ACC112 (cell line): ENCODE results near the gene TBX10.
"Not testable (repeated sequence)": the region's sequence is repeated elsewhere in the genome, so short reads cannot be mapped to it uniquely, and the experiment has no call there.

Experiments used
- H2AFZ ChIP-seq: fragments of 200-600 bp; sonication (generic); one replicate; pipeline ENCODE4 v1.6.0; 2017; ENCODE audit warnings: antibody characterized with exemption, low read length; ENCODE audit not compliant: unreplicated experiment
- H3K27ac ChIP-seq: fragments of 200-600 bp; sonication (generic); 2 replicates; pipeline ENCODE4 v1.5.1; 2014; ENCODE audit warnings: low read depth, mild to moderate bottlenecking, antibody characterized with exemption, low read length, moderate library complexity
- H3K27me3 ChIP-seq: fragments of 200-600 bp; sonication (generic); 2 replicates; pipeline ENCODE4 v1.6.1; 2014; ENCODE audit warnings: mild to moderate bottlenecking, antibody characterized with exemption, low read length, moderate library complexity, mixed read lengths; ENCODE audit not compliant: insufficient read depth
- H3K36me3 ChIP-seq: fragments of 200-600 bp; sonication (generic); 2 replicates; pipeline ENCODE4 v1.6.1; 2016; ENCODE audit warnings: mild to moderate bottlenecking, antibody characterized with exemption, low read length, moderate library complexity, mixed read lengths; ENCODE audit not compliant: insufficient read depth
- H3K4me1 ChIP-seq: fragments of 200-600 bp; sonication (generic); one replicate; pipeline ENCODE4 v1.6.1; 2016; ENCODE audit warnings: low read length, mixed read lengths; ENCODE audit not compliant: insufficient read depth, unreplicated experiment, control insufficient read depth
- H3K4me3 ChIP-seq: fragments of 200-600 bp; sonication (generic); 2 replicates; pipeline ENCODE4 v1.5.1; 2014; ENCODE audit warnings: mild to moderate bottlenecking, low read depth, low read length
- H3K79me2 ChIP-seq: fragments of 200-600 bp; sonication (generic); one replicate; pipeline ENCODE4 v1.6.0; 2016; ENCODE audit warnings: low read length; ENCODE audit not compliant: control insufficient read depth, unreplicated experiment, insufficient read depth

Gene TBX10

DNA sequence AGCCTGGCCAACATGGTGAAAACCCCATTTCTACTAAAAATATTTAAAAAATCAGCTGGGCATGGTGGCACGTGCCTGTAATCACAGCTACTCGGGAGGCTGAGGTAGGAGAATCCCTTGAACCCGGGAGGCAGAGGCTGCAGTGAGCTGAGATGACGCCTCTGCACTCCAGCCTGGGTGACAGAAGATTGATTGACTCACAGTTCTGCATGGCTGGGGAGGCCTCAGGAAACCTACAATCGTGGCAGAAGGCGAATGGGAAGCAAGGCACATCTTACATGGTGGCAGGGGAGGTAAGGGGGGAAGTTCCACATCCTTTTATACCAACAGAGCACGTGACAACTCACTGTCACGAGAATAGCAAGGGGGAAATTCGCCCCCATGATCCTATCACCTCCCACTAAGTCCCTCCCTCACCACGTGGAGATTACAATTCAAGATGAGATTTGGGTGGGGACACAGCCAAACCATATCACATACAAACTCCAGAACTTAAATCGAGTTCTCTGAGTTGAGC, 50.6 kb downstream of the TBX10 start:
- H3K27me3 ChIP-seq, H3K27ac ChIP-seq, H2AFZ ChIP-seq, H3K4me3 ChIP-seq: not testable (repeated sequence)
- Histone ChIP-seq H3K79me2 (peaks cover 18% of the 10 kb centered on the region), H3K4me1 (peaks cover 14% of the 10 kb centered on the region), H3K36me3 (peaks cover 13% of the 10 kb centered on the region; the same call in 1 of the 2 replicates)

DNA sequence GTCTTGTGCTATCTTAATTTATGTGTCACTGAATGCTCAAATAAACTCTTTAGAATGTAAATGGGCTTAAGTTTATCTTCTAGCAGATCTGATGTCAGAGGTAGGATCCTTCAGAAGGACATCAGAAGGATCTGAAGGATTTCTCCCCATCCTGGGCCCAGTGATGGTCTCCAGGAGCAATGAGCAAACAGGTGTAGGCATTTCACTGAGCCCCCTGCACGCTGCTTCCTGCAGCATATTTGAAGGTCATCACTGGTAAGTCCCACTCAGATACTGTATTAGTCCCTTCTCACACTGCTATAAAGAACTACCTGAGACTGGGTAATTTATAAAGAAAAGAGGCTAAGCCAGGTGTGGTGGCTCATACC, 51.4 kb downstream of the TBX10 start:
- Histone ChIP-seq H3K36me3 (peaks cover 13% of the 10 kb centered on the region; the same call in 1 of the 2 replicates), H3K27ac (no peak overlapping the region), H2AFZ (no peak overlapping the region), H3K4me1 (peaks cover 14% of the 10 kb centered on the region), H3K79me2 (peaks cover 21% of the 10 kb centered on the region), H3K27me3 (no peaks in the 10 kb centered on the region), H3K4me3 (no peak overlapping the region)

DNA sequence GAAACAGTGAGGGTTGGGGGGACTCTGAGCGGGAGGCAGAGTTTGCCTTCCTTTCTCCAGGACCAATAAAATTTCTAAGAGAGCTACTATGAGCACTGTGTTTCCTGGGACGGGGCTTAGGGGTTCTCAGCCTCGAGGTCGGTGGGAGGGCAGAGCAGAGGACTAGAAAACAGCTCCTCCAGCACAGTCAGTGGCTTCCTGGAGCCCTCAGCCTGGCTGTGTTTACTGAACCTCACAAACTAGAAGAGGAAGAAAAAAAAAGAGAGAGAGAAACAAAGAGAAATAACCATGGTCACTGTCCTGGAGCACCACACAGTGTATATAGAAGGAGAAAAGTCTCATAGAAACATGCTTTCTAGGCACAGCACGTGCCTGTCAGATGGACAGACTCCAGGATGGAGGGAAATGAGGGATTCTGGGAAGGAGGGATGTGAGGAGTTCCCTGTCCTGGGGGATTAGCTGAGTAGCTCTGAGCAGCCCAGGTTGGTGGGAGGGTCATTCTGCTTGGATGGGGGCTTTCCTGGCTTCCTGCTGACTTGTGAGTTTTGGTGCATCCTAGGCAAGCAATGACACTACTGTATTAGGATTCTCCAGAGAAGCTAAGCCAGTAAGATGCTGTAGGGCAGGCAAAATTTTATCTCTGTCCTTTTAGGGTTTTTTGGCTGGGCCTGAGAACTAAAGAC, 52.9 kb downstream of the TBX10 start:
- H3K27ac ChIP-seq, result no peak overlapping the region
- no peak overlapping the region for H2AFZ ChIP-seq
- H3K27me3 ChIP-seq, result no peaks in the 10 kb centered on the region
- peaks cover 22% of the 10 kb centered on the region for H3K4me1 ChIP-seq
- H3K36me3 ChIP-seq, result peaks cover 13% of the 10 kb centered on the region; the same call in 1 of the 2 replicates
- peaks cover 29% of the 10 kb centered on the region for H3K79me2 ChIP-seq
- no peak overlapping the region for H3K4me3 ChIP-seq

DNA sequence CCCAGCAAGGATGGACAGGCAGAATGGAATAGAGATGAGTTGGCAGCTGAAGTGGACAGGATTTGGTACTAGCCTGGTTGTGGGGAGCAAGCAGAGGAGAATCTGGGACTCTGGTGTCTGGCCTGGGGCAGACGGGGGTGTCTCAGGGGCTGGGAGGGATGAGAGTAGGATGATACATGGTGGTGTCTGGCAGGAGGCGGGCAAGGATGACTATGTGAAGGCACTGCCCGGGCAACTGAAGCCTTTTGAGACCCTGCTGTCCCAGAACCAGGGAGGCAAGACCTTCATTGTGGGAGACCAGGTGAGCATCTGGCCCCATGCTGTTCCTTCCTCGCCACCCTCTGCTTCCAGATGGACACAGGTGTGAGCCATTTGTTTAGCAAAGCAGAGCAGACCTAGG, 53.7 kb downstream of the TBX10 start:
- peaks cover 22% of the 10 kb centered on the region for H3K4me1 ChIP-seq
- H3K79me2 ChIP-seq, result peaks cover 29% of the 10 kb centered on the region
- no peaks in the 10 kb centered on the region for H3K27me3 ChIP-seq
- H2AFZ ChIP-seq, result no peak overlapping the region
- H3K27ac ChIP-seq, result no peak overlapping the region
- H3K36me3 ChIP-seq, result peaks cover 13% of the 10 kb centered on the region; the same call in 1 of the 2 replicates
- H3K4me3 ChIP-seq, result peak overlapping the region; percentile 89; the same call in 1 of the 2 replicates

DNA sequence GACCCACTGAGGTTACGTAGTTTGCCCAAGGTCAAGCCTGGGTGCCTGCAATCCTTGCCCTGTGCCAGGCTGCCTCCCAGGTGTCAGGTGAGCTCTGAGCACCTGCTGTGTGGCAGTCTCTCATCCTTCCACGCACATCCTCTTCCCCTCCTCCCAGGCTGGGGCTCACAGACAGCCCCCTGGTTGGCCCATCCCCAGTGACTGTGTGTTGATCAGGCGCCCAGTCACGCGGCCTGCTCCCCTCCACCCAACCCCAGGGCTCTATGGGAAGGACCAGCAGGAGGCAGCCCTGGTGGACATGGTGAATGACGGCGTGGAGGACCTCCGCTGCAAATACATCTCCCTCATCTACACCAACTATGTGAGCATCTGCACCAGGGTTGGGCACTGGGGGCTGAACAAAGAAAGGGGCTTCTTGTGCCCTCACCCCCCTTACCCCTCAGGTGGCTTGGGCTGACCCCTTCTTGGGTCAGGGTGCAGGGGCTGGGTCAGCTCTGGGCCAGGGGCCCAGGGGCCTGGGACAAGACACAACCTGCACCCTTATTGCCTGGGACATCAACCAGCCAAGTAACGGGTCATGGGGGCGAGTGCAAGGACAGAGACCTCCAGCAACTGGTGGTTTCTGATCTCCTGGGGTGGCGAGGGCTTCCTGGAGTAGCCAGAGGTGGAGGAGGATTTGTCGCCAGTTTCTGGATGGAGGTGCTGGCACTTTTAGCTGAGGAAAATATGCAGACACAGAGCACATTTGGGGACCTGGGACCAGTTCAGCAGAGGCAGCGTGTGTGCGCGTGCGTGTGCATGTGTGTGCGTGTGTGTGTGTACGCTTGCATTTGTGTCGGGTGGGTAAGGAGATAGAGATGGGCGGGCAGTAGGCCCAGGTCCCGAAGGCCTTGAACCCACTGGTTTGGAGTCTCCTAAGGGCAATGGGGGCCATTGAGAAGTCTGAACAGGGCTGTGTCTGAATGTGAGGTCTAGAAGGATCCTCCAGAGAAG, 54.4 kb downstream of the TBX10 start:
- Histone ChIP-seq H2AFZ (no peak overlapping the region), H3K27ac (no peak overlapping the region), H3K79me2 (peaks cover 29% of the 10 kb centered on the region), H3K4me1 (peaks cover 22% of the 10 kb centered on the region), H3K4me3 (peak overlapping the region; percentile 89), H3K36me3 (peaks cover 13% of the 10 kb centered on the region; the same call in 1 of the 2 replicates), H3K27me3 (no peaks in the 10 kb centered on the region)

DNA sequence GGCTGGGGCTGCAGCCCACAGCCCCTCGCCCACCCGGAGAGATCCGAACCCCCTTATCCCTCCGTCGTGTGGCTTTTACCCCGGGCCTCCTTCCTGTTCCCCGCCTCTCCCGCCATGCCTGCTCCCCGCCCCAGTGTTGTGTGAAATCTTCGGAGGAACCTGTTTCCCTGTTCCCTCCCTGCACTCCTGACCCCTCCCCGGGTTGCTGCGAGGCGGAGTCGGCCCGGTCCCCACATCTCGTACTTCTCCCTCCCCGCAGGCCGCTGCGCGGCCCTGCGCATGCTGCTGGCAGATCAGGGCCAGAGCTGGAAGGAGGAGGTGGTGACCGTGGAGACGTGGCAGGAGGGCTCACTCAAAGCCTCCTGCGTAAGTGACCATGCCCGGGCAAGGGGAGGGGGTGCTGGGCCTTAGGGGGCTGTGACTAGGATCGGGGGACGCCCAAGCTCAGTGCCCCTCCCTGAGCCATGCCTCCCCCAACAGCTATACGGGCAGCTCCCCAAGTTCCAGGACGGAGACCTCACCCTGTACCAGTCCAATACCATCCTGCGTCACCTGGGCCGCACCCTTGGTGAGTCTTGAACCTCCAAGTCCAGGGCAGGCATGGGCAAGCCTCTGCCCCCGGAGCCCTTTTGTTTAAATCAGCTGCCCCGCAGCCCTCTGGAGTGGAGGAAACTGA, 55.2 kb downstream of the TBX10 start:
- Histone ChIP-seq H3K4me3 (peak overlapping the region; percentile 89), H3K27ac (peak overlapping the region; percentile 62), H3K27me3 (no peaks in the 10 kb centered on the region), H3K36me3 (peaks cover 13% of the 10 kb centered on the region; the same call in 1 of the 2 replicates), H3K4me1 (peaks cover 27% of the 10 kb centered on the region), H2AFZ (peak overlapping the region; percentile 74), H3K79me2 (peaks cover 29% of the 10 kb centered on the region)

DNA sequence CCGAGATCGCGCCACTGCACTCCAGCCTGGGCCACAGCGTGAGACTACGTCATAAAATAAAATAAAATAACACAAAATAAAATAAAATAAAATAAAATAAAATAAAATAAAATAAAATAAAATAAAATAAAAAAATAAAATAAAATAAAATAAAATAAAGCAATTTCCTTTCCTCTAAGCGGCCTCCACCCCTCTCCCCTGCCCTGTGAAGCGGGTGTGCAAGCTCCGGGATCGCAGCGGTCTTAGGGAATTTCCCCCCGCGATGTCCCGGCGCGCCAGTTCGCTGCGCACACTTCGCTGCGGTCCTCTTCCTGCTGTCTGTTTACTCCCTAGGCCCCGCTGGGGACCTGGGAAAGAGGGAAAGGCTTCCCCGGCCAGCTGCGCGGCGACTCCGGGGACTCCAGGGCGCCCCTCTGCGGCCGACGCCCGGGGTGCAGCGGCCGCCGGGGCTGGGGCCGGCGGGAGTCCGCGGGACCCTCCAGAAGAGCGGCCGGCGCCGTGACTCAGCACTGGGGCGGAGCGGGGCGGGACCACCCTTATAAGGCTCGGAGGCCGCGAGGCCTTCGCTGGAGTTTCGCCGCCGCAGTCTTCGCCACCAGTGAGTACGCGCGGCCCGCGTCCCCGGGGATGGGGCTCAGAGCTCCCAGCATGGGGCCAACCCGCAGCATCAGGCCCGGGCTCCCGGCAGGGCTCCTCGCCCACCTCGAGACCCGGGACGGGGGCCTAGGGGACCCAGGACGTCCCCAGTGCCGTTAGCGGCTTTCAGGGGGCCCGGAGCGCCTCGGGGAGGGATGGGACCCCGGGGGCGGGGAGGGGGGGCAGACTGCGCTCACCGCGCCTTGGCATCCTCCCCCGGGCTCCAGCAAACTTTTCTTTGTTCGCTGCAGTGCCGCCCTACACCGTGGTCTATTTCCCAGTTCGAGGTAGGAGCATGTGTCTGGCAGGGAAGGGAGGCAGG, 56.0 kb downstream of the TBX10 start, which contains the start of gene GSTP1:
Gene GSTP1 (plus strand): TSS at position 566 of the 958 bp plus-strand sequence. CDS start 32 bp downstream, at position 598.
- H3K27ac ChIP-seq, result peak within 1 kb of the TSS; percentile 62
- H3K79me2 ChIP-seq, result peaks cover 29% of the 10 kb centered on the region
- H3K36me3 ChIP-seq, result peaks cover 13% of the 10 kb centered on the region; the same call in 1 of the 2 replicates
- H3K27me3 ChIP-seq, result no peaks in the 10 kb centered on the region
- peaks cover 27% of the 10 kb centered on the region for H3K4me1 ChIP-seq
- H3K4me3 ChIP-seq, result peak within 1 kb of the TSS; percentile 89
- peak within 1 kb of the TSS; percentile 74 for H2AFZ ChIP-seq

DNA sequence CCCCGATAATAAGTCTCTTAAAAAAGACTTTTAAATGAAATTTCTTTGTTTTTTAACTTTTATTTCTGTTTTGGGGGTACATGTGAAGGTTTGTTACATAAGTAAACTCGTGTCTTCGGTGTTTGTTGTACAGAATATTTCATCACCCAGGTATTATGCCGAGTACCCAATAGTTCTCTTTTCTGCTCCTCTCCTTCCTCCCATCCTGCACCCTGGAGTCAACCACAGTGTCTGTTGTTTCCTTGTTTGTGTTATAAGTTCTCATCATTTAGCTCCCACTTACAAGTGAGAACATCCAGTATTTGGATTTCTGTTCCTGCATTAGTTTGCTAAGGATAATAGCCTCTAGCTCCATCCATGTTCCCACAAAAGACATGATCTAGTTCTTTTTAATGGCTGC, 57.6 kb downstream of the TBX10 start:
- Histone ChIP-seq H3K36me3 (peaks cover 7% of the 10 kb centered on the region; the same call in 1 of the 2 replicates), H3K4me1 (peaks cover 27% of the 10 kb centered on the region), H3K79me2 (peaks cover 29% of the 10 kb centered on the region), H3K4me3 (peak overlapping the region; percentile 64; the same call in 1 of the 2 replicates), H3K27ac (no peak overlapping the region), H2AFZ (peak overlapping the region; percentile 51), H3K27me3 (no peaks in the 10 kb centered on the region)

DNA sequence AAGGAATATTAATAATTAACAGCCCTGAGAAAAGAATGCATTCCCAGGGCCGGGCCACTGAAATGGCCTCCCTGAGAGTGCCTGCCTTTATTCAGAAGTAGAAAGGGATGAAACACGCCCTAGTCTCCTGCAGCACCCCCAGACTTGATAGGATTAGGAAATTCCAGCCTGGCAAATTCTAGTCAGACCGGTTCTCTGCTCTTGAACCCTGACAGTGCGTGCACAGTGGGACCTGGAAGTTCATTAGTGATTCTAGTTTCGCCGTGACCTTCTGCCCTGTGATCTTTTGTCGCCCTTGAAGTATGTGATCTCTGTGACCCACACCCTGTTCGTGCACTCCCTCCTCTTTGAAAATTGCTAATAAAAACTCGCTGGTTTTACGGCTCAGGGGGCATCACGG, 58.1 kb downstream of the TBX10 start:
- Histone ChIP-seq H2AFZ (no peak overlapping the region), H3K4me3 (no peak overlapping the region), H3K27ac (no peak overlapping the region), H3K27me3 (peaks cover 5% of the 10 kb centered on the region), H3K4me1 (peaks cover 27% of the 10 kb centered on the region), H3K36me3 (peaks cover 7% of the 10 kb centered on the region; the same call in 1 of the 2 replicates), H3K79me2 (peaks cover 29% of the 10 kb centered on the region)
